ENCODE measurements around the gene ATOH1.

DNA sequence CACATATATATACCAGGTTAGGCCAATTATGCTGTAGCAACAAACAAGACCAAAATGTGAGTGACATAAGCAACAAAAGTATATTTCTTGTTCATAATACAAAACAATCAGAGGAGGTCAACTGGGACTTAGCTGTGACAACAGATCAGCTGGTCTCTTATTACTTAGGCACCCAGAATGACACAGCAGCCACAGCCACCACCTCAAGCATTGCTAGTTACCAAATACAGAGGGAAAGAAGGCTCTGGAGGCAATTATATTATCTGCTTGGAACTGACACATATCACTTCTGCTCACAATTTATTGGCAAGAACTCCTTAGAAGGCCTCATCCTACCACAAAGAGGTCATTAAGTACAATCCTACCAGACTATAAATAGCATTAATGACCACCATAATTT is 15.2 kb downstream of the ATOH1 start:
- TF ChIP-seq, protein P1, sequence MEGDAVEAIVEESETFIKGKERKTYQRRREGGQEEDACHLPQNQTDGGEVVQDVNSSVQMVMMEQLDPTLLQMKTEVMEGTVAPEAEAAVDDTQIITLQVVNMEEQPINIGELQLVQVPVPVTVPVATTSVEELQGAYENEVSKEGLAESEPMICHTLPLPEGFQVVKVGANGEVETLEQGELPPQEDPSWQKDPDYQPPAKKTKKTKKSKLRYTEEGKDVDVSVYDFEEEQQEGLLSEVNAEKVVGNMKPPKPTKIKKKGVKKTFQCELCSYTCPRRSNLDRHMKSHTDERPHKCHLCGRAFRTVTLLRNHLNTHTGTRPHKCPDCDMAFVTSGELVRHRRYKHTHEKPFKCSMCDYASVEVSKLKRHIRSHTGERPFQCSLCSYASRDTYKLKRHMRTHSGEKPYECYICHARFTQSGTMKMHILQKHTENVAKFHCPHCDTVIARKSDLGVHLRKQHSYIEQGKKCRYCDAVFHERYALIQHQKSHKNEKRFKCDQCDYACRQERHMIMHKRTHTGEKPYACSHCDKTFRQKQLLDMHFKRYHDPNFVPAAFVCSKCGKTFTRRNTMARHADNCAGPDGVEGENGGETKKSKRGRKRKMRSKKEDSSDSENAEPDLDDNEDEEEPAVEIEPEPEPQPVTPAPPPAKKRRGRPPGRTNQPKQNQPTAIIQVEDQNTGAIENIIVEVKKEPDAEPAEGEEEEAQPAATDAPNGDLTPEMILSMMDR (conservative IDR thresholded peaks at IDR 0.05; ENCODE audit: low read depth, low read length): no peak
- no peak for TF ChIP-seq MXI1 (IDR thresholded peaks at IDR 0.05; ENCODE audit: borderline replicate concordance, low read depth, low read length)
- no peak for TF ChIP-seq NFE2L2 (IDR thresholded peaks at IDR 0.05; ENCODE audit: low read depth, low read length)
- no peak for TF ChIP-seq SMC3 (IDR thresholded peaks at IDR 0.05; ENCODE audit: low read depth, low read length)
- no peak for TF ChIP-seq POLR2A (IDR thresholded peaks at IDR 0.05; ENCODE audit: low read depth, low read length)
- no peak for TF ChIP-seq FOS (IDR thresholded peaks at IDR 0.05; ENCODE audit: low read depth, low read length)
- no peak for TF ChIP-seq RFX5 (IDR thresholded peaks at IDR 0.05; ENCODE audit: low read depth, low read length)
- TF ChIP-seq, protein P2, sequence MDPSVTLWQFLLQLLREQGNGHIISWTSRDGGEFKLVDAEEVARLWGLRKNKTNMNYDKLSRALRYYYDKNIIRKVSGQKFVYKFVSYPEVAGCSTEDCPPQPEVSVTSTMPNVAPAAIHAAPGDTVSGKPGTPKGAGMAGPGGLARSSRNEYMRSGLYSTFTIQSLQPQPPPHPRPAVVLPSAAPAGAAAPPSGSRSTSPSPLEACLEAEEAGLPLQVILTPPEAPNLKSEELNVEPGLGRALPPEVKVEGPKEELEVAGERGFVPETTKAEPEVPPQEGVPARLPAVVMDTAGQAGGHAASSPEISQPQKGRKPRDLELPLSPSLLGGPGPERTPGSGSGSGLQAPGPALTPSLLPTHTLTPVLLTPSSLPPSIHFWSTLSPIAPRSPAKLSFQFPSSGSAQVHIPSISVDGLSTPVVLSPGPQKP (IDR thresholded peaks at IDR 0.05; ENCODE audit: borderline replicate concordance, low read depth, low read length): no peak

Data from IMR-90 (cell line).